GM12878 (cell line): ENCODE measurements around the gene ARID5B. TPM values are rescaled to one million over a fixed set of nuclear protein-coding genes. Genes with fewer than 3 reads are reported as not detected.

ENCODE experiments used
- ATAC-seq: fragments of 200-7000 bp; cut with Tn5 transposase; 3 replicates; pipeline ENCODE4 v1.9.1; 2020; ENCODE audit warnings: mild to moderate bottlenecking, moderate library complexity
- BruUV-seq: library from RNA; stranded (reverse); fragments of 400-500 nt; replicated peaks from 2 replicates; lab custom pipeline; 2021; lab: Mats Ljungman, UMichigan
- CTCF ChIA-PET: fragments of 300-600 bp; sonication (Branson Sonifier 250); formaldehyde crosslinking; extraction: SDS; loops from one replicate; lab custom pipeline; 2021; ENCODE audit warnings: inconsistent platforms; lab: Yijun Ruan, JAX
- POLR2A ChIA-PET: fragments of 350-600 bp; formaldehyde crosslinking; extraction: SDS; loops from one replicate; lab custom pipeline; 2021; ENCODE audit warnings: inconsistent platforms; lab: Charles Lee
- RAD21 ChIA-PET: fragments of 300-600 bp; sonication (Branson Sonifier 250); formaldehyde crosslinking; loops from one replicate; lab custom pipeline; 2023; ENCODE audit warnings: antibody characterized with exemption; ENCODE audit not compliant: unreplicated experiment; lab: Charles Lee
- SMC1A ChIA-PET: fragments of 300-600 bp; sonication (Branson Sonifier 250); formaldehyde crosslinking; loops from one replicate; lab custom pipeline; 2023; ENCODE audit not compliant: unreplicated experiment, uncharacterized antibody; lab: Charles Lee
- DNase-seq: peaks from one replicate; pipeline ENCODE4 v3.0.0-alpha.2; 2011; ENCODE audit warnings: low read depth, low spot score
- FAIRE-seq: peaks from 3 replicates; lab custom pipeline; 2011; peaks lifted over from hg19 to GRCh38; lab: Jason Lieb, UNC
- H2AFZ ChIP-seq: 2 replicates; pipeline ENCODE4 v1.6.0; 2011; ENCODE audit warnings: low read depth, low read length, control low read depth; ENCODE audit not compliant: control insufficient read depth
- H3K27ac ChIP-seq: 2 replicates; pipeline ENCODE4 v1.5.1; 2011; ENCODE audit warnings: control low read depth; ENCODE audit not compliant: control insufficient read depth, insufficient read depth
- H3K27me3 ChIP-seq, 2 experiments: replicated peaks in 1 of 2; 2 replicates each; pipeline versions ENCODE4 v1.6.0 to v1.6.1; 2011; ENCODE audit warnings: low read length in 1 of 2; ENCODE audit not compliant: control insufficient read depth in 2 of 2, insufficient read depth in 2 of 2
- H3K36me3 ChIP-seq, 2 experiments: 2 replicates each; pipeline ENCODE4 v1.5.1; 2011; ENCODE audit warnings: low read length in 1 of 2; ENCODE audit not compliant: control insufficient read depth in 2 of 2, insufficient read depth in 2 of 2
- H3K4me1 ChIP-seq: 2 replicates; pipeline ENCODE4 v1.6.1; 2011; ENCODE audit warnings: mild to moderate bottlenecking, low read length, moderate library complexity, mixed read lengths; ENCODE audit not compliant: control insufficient read depth, insufficient read depth
- H3K4me2 ChIP-seq: 2 replicates; pipeline ENCODE4 v1.6.0; 2011; ENCODE audit warnings: control low read depth; ENCODE audit not compliant: control insufficient read depth, insufficient read depth
- H3K4me3 ChIP-seq: fragments of 200-600 bp; sonication (generic); 2 replicates; pipeline ENCODE4 v1.5.1; 2016
- H3K79me2 ChIP-seq: 2 replicates; pipeline ENCODE4 v1.6.0; 2011; ENCODE audit warnings: low read length; ENCODE audit not compliant: control insufficient read depth, insufficient read depth
- H3K9ac ChIP-seq: 2 replicates; pipeline ENCODE4 v1.8.0; 2011; ENCODE audit warnings: low read length, control low read depth, mixed read lengths; ENCODE audit not compliant: control insufficient read depth, insufficient read depth
- H3K9me3 ChIP-seq: replicated peaks from 3 replicates; pipeline ENCODE4 v1.5.1; 2011; ENCODE audit warnings: mild to moderate bottlenecking, low read length; ENCODE audit not compliant: control insufficient read depth, insufficient read depth
- H4K20me1 ChIP-seq: 2 replicates; pipeline ENCODE4 v1.6.0; 2011; ENCODE audit not compliant: control insufficient read depth, insufficient read depth
- BACH1 ChIP-seq: fragments of 450-650 bp; IDR thresholded peaks from 2 replicates; pipeline ENCODE4 v1.6.1; 2017; ENCODE audit warnings: mild to moderate bottlenecking, borderline replicate concordance
- CBFB ChIP-seq: IDR thresholded peaks from 2 replicates; pipeline ENCODE4 v1.6.1; 2016; ENCODE audit warnings: antibody characterized with exemption, low read depth
- CBX3 ChIP-seq: fragments of 200-600 bp; sonication (generic); IDR thresholded peaks from 2 replicates; pipeline ENCODE4 v1.6.1; 2016; ENCODE audit warnings: low read depth, borderline replicate concordance
- FOS ChIP-seq: IDR thresholded peaks from 3 replicates; pipeline ENCODE4 v1.6.1; 2011; ENCODE audit warnings: borderline replicate concordance; ENCODE audit not compliant: insufficient read length; ENCODE audit errors: extremely low read depth
- HDAC6 ChIP-seq: fragments of 200-600 bp; sonication (generic); IDR thresholded peaks from one replicate; pipeline ENCODE4 v1.8.0; 2017; ENCODE audit warnings: antibody characterized with exemption; ENCODE audit not compliant: unreplicated experiment
- NBN ChIP-seq: fragments of 450-650 bp; IDR thresholded peaks from 2 replicates; pipeline ENCODE4 v1.6.1; 2016
- POLR2A ChIP-seq: IDR thresholded peaks from 2 replicates; pipeline ENCODE4 v1.6.1; 2011; ENCODE audit warnings: low read depth, mild to moderate bottlenecking, low read length
- POLR2AphosphoS2 ChIP-seq: IDR thresholded peaks from 2 replicates; pipeline ENCODE4 v1.6.1; 2011; ENCODE audit warnings: low read depth, mild to moderate bottlenecking, low read length, improper control_type of control experiment, moderate library complexity
- POLR2AphosphoS5 ChIP-seq: IDR thresholded peaks from 2 replicates; pipeline ENCODE4 v1.6.1; 2011; ENCODE audit warnings: mild to moderate bottlenecking, low read length, inconsistent platforms
- POU2F2 ChIP-seq: IDR thresholded peaks from 3 replicates; pipeline ENCODE4 v1.6.1; 2011; ENCODE audit warnings: low read depth, mild to moderate bottlenecking, low read length, borderline replicate concordance
- RCOR1 ChIP-seq: conservative IDR thresholded peaks from 2 replicates; pipeline ENCODE4 v1.6.1; 2012; ENCODE audit warnings: low read depth, low read length, improper control_type of control experiment
- SMAD5 ChIP-seq: IDR thresholded peaks from 2 replicates; pipeline ENCODE4 v1.6.1; 2016; ENCODE audit warnings: antibody characterized with exemption, low read depth
- TAF1 ChIP-seq: IDR thresholded peaks from 2 replicates; pipeline ENCODE4 v1.6.1; 2011; ENCODE audit warnings: mild to moderate bottlenecking, low read depth, low read length, borderline replicate concordance
- TBL1XR1 ChIP-seq: IDR thresholded peaks from 2 replicates; pipeline ENCODE4 v1.6.1; 2012; ENCODE audit warnings: low read depth, low read length, improper control_type of control experiment
- TCF3 ChIP-seq: IDR thresholded peaks from 2 replicates; pipeline ENCODE4 v1.6.1; 2012; ENCODE audit warnings: low read depth, mild to moderate bottlenecking, low read length, borderline replicate concordance; ENCODE audit not compliant: insufficient read depth
- ZBED1 ChIP-seq: IDR thresholded peaks from 2 replicates; pipeline ENCODE4 v1.6.1; 2016; ENCODE audit warnings: borderline replicate concordance
- ZNF217 ChIP-seq: fragments of 450-650 bp; IDR thresholded peaks from 2 replicates; pipeline ENCODE4 v1.6.1; 2017; ENCODE audit warnings: antibody characterized with exemption, mild to moderate bottlenecking
- ZNF274 ChIP-seq: IDR thresholded peaks from one replicate; pipeline ENCODE4 v1.8.0; 2011; ENCODE audit not compliant: insufficient read length, insufficient read depth
- WGBS: methylation state at CpG from one replicate; pipeline ENCODE4 v1.1.6; 2016; ENCODE audit warnings: low lambda C conversion rate; ENCODE audit not compliant: insufficient replicate concordance, insufficient coverage; ENCODE audit errors: missing lambda C conversion rate; 5-methylcytosine and 5-hydroxymethylcytosine counted together
- in situ Hi-C: fragments of 300-500 bp; cut with MboI; formaldehyde crosslinking; loops from 9 replicates; pipeline ENCODE4 v1.14.3; 2018; ENCODE audit warnings: mixed read lengths
- intact Hi-C: fragments of 100-400 bp; cut with micrococcal nuclease; formaldehyde crosslinking; loops from one replicate; pipeline ENCODE4 v1.14.2; 2022; ENCODE audit not compliant: unreplicated experiment
- polyA plus RNA-seq, 11 experiments: library from polyadenylated mRNA; depleted of rRNA in 4 of 11; unstranded in 6 of 11; stranded (reverse) in 5 of 11; fragments of >200 nt; fragmentation: Nextera tagmentation in 4 of 11; fragmentation: Illumina TruSeq in 1 of 11; extraction: Ambion mirVana in 4 of 11; extraction: Trizol in 1 of 11; gene quantifications; 1 replicate in 1 of 11; 2 replicates in 10 of 11; pipeline versions ENCODE4 v1.2.1 to v1.2.3, GENCODE V29; 2011 to 2016; ENCODE audit warnings: inconsistent platforms in 2 of 11, missing spikeins in 2 of 11, low read depth in 1 of 11
- total RNA-seq, 4 experiments: library from RNA; depleted of rRNA in 3 of 4; stranded (reverse); fragments of >200 nt in 3 of 4; fragmentation: Illumina TruSeq in 1 of 4; extraction: Trizol in 1 of 4; gene quantifications; 2 replicates each; pipeline versions ENCODE4 v1.2.1 to v1.2.3, GENCODE V29; 2013 to 2021
- TF ChIP-seq, protein P1 (sequence below): IDR thresholded peaks from 2 replicates; pipeline ENCODE4 v1.6.1; 2011; ENCODE audit warnings: borderline replicate concordance, low read depth, mild to moderate bottlenecking, moderate library complexity, mixed read lengths, low read length; ENCODE audit not compliant: insufficient read depth; ENCODE audit errors: extremely low read length
- TF ChIP-seq, protein P2 (sequence below): fragments of 450-650 bp; formaldehyde crosslinking; IDR thresholded peaks from 2 replicates; pipeline ENCODE4 v1.4.0; 2020; ENCODE audit warnings: mild to moderate bottlenecking, moderate library complexity

ARID5B gene
- total and polyA plus RNA-seq, 10 of the 15 experiments (the other 5 are each of a cell fraction or from before 2014, with no cell fraction given), result 2.7 to 8.5 (median 6.1) TPM

DNA sequence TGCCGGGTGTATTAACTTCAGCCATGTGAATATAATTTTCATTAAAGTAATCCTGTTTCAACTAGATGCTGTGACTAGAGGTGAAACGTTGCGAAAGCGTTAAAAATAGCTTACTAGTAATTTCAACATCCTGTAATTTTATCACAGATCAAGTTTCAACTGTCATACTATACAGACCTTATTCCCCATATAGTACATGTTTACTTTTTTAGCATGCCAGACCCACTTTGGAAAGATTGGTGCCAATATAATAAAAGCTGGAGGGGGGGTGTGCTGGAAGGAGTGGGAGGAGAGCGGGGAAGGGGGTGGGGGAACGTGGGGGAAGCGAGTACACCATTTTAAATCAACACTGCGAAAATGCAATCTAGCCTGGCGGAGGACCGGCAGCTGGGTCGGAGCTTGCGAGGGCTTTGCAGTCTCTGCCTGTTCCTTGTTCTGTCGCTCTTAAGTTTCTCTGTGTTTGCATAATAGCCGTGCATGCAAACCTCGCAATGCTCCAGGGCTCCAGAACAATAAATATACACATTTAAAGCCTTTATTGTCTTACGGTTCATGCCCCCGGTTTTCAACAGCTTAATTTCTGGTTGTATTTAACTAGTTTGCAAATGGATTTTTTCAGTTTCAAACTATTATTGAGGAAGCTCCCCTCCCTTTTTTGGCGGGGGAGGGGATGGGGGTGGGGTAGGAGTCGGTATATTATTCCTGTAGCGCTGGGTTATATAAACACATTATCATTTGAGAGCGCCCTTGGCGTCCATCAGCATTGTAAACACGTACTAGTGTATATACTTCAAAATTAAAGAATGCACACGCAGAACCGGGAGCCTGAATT, 1.3 kb upstream of the ARID5B start:
- peaks cover 45% of the 10 kb centered on the region for H3K79me2 ChIP-seq
- FAIRE-seq (peak; percentile 64), DNase-seq (peak; percentile 64), ATAC-seq (peak; percentile 34)
- H3K4me3 ChIP-seq, result peak overlapping the region; percentile 85
- SMC1A ChIA-PET, result interaction anchor here (0.6 to 5.0 kb wide), 17 partner anchors 38 to 344 kb away, joined by 3 to 42 read pairs (median 3); no protein-coding TSS in a partner anchor
- CTCF ChIA-PET, result interaction anchor here (0.9 to 6.1 kb wide), 9 partner anchors 22 to 1083 kb away, joined by 3 to 86 read pairs (median 6); no protein-coding TSS in a partner anchor
- 3% methylated on average over 24 of the region's 25 CpGs for WGBS
- peak overlapping the region; percentile 98 for H2AFZ ChIP-seq
- peak overlapping the region; percentile 96 for H3K27ac ChIP-seq
- no TSS peak for BruUV-seq
- POLR2A ChIA-PET, result interaction anchor here (0.6 to 1.7 kb wide), 4 partner anchors 126 to 148 kb away, joined by 3 to 5 read pairs (median 4); no protein-coding TSS in a partner anchor
- H3K36me3 ChIP-seq, result no peaks in the 10 kb centered on the region
- H3K4me2 ChIP-seq, result peak overlapping the region; percentile 91
- no peaks in the 10 kb centered on the region for H3K27me3 ChIP-seq
- H4K20me1 ChIP-seq, result no peaks in the 10 kb centered on the region
- peak overlapping the region; percentile 96 for H3K9ac ChIP-seq
- H3K9me3 ChIP-seq, result no peaks in the 10 kb centered on the region
- RAD21 ChIA-PET, result interaction anchor here (0.8 to 4.5 kb wide), 11 partner anchors 39 to 345 kb away, joined by 3 to 27 read pairs (median 4); no protein-coding TSS in a partner anchor
- intact Hi-C loops (loop anchor here (2.0 kb wide), 1 partner anchor 89 kb away; no protein-coding TSS in a partner anchor), in situ Hi-C loops (loop anchor here (5.0 kb wide), 3 partner anchors 42 to 342 kb away; no protein-coding TSS in a partner anchor)
- peaks cover 32% of the 10 kb centered on the region for H3K4me1 ChIP-seq
- TF ChIP-seq HDAC6, result no peak
- TF ChIP-seq, protein P1, sequence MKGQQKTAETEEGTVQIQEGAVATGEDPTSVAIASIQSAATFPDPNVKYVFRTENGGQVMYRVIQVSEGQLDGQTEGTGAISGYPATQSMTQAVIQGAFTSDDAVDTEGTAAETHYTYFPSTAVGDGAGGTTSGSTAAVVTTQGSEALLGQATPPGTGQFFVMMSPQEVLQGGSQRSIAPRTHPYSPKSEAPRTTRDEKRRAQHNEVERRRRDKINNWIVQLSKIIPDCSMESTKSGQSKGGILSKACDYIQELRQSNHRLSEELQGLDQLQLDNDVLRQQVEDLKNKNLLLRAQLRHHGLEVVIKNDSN, result no peak
- TF ChIP-seq POU2F2, result peak; percentile 96
- TF ChIP-seq POLR2AphosphoS2, result peak; percentile 72; the same call in 1 of the 2 replicates
- no peak for TF ChIP-seq ZNF217
- no peak for TF ChIP-seq SMAD5
- TF ChIP-seq NBN, result peak; percentile 10; the same call in 1 of the 2 replicates
- TF ChIP-seq CBX3, result no peak
- 0 out of 2 replicates have a peak, but pooled peaks have one; percentile 63 for TF ChIP-seq RCOR1
- TF ChIP-seq TCF3, result peak; percentile 75; the same call in 1 of the 2 replicates
- no peak for TF ChIP-seq ZNF274
- peak; percentile 95 for TF ChIP-seq POLR2AphosphoS5
- TF ChIP-seq POLR2A, result peak; percentile 93
- TF ChIP-seq BACH1, result no peak
- TF ChIP-seq CBFB, result no peak
- TF ChIP-seq TAF1, result peak; percentile 84; the same call in 1 of the 2 replicates
- TF ChIP-seq TBL1XR1, result 0 out of 2 replicates have a peak, but pooled peaks have one; percentile 57
- TF ChIP-seq, protein P2, sequence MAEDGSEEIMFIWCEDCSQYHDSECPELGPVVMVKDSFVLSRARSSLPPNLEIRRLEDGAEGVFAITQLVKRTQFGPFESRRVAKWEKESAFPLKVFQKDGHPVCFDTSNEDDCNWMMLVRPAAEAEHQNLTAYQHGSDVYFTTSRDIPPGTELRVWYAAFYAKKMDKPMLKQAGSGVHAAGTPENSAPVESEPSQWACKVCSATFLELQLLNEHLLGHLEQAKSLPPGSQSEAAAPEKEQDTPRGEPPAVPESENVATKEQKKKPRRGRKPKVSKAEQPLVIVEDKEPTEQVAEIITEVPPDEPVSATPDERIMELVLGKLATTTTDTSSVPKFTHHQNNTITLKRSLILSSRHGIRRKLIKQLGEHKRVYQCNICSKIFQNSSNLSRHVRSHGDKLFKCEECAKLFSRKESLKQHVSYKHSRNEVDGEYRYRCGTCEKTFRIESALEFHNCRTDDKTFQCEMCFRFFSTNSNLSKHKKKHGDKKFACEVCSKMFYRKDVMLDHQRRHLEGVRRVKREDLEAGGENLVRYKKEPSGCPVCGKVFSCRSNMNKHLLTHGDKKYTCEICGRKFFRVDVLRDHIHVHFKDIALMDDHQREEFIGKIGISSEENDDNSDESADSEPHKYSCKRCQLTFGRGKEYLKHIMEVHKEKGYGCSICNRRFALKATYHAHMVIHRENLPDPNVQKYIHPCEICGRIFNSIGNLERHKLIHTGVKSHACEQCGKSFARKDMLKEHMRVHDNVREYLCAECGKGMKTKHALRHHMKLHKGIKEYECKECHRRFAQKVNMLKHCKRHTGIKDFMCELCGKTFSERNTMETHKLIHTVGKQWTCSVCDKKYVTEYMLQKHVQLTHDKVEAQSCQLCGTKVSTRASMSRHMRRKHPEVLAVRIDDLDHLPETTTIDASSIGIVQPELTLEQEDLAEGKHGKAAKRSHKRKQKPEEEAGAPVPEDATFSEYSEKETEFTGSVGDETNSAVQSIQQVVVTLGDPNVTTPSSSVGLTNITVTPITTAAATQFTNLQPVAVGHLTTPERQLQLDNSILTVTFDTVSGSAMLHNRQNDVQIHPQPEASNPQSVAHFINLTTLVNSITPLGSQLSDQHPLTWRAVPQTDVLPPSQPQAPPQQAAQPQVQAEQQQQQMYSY (CRISPR knock-in tag), result no peak
- TF ChIP-seq FOS, result no peak
- no peak for TF ChIP-seq ZBED1
